HepG2 (cell line): ENCODE measurements around the gene HINFP. TPM values are rescaled to one million over a fixed set of nuclear protein-coding genes. Genes with fewer than 3 reads are reported as not detected.

Experiments used
- DDIT3 ChIP-seq: sonication (generic); formaldehyde crosslinking; IDR thresholded peaks from 2 replicates; pipeline ENCODE4 v1.4.0; 2020; ENCODE audit warnings: mild to moderate bottlenecking, missing genetic modification reagents
- FOSL1 ChIP-seq: sonication (generic); formaldehyde crosslinking; IDR thresholded peaks from 2 replicates; pipeline ENCODE4 v1.9.0; 2021; ENCODE audit warnings: missing genetic modification reagents, borderline replicate concordance
- FOXK2 ChIP-seq: fragments of 450-650 bp; IDR thresholded peaks from 2 replicates; pipeline ENCODE4 v1.6.1; 2016
- FOXP1 ChIP-seq, 2 experiments: fragments of 450-650 bp in 1 of 2; IDR thresholded peaks; 2 replicates each; pipeline ENCODE4 v1.6.1; 2017 to 2018; ENCODE audit warnings: antibody characterized with exemption in 1 of 2
- HOXD1 ChIP-seq: sonication (generic); formaldehyde crosslinking; IDR thresholded peaks from 2 replicates; pipeline ENCODE4 v1.5.0; 2020; ENCODE audit warnings: missing genetic modification reagents
- IKZF5 ChIP-seq: IDR thresholded peaks from 2 replicates; pipeline ENCODE4 v1.6.1; 2018; ENCODE audit warnings: missing genetic modification reagents, mild to moderate bottlenecking, missing compliant biosample characterization
- PCBP2 ChIP-seq: fragments of 200-400 bp; formaldehyde crosslinking; optimal IDR thresholded peaks from 2 replicates; pipeline ENCODE3; 2018; ENCODE audit warnings: low read length, low read depth; ENCODE audit not compliant: poor library complexity, severe bottlenecking
- SCMH1 ChIP-seq: sonication (generic); formaldehyde crosslinking; IDR thresholded peaks from 2 replicates; pipeline ENCODE4 v1.9.0; 2021; ENCODE audit warnings: missing genetic modification reagents, mild to moderate bottlenecking, borderline replicate concordance
- SIN3B ChIP-seq: fragments of 150-350 bp; IDR thresholded peaks from 2 replicates; pipeline ENCODE4 v1.6.1; 2014; ENCODE audit warnings: low read length
- SMARCC2 ChIP-seq: fragments of 450-650 bp; IDR thresholded peaks from 2 replicates; pipeline ENCODE4 v1.6.1; 2017; ENCODE audit warnings: antibody characterized with exemption, mild to moderate bottlenecking
- SOX5 ChIP-seq: IDR thresholded peaks from 2 replicates; pipeline ENCODE4 v1.6.1; 2016; ENCODE audit warnings: borderline replicate concordance
- TFE3 ChIP-seq: IDR thresholded peaks from 2 replicates; pipeline ENCODE4 v1.6.1; 2016
- TSC22D2 ChIP-seq: sonication (generic); formaldehyde crosslinking; IDR thresholded peaks from 2 replicates; pipeline ENCODE4 v1.5.1; 2020; ENCODE audit warnings: missing genetic modification reagents, mild to moderate bottlenecking, borderline replicate concordance
- ZEB1 ChIP-seq: IDR thresholded peaks from 2 replicates; pipeline ENCODE4 v1.6.1; 2012; ENCODE audit warnings: mild to moderate bottlenecking, low read depth, inconsistent platforms; ENCODE audit not compliant: insufficient replicate concordance
- ZFP82 ChIP-seq: sonication (generic); formaldehyde crosslinking; IDR thresholded peaks from 2 replicates; pipeline ENCODE4 v1.5.1; 2020; ENCODE audit warnings: mild to moderate bottlenecking, missing genetic modification reagents, borderline replicate concordance
- ZFX ChIP-seq: sonication (generic); formaldehyde crosslinking; IDR thresholded peaks from 2 replicates; pipeline ENCODE4 v1.4.0; 2020; ENCODE audit warnings: mild to moderate bottlenecking, low read depth, missing genetic modification reagents, moderate library complexity
- ZNF547 ChIP-seq: sonication (generic); formaldehyde crosslinking; IDR thresholded peaks from 2 replicates; pipeline ENCODE4 v1.5.1; 2020; ENCODE audit warnings: mild to moderate bottlenecking, missing genetic modification reagents
- ZNF556 ChIP-seq: sonication (generic); formaldehyde crosslinking; IDR thresholded peaks from 2 replicates; pipeline ENCODE4 v1.4.0; 2020; ENCODE audit warnings: mild to moderate bottlenecking, missing genetic modification reagents, borderline replicate concordance
- ZNF562 ChIP-seq: sonication (generic); formaldehyde crosslinking; IDR thresholded peaks from 2 replicates; pipeline ENCODE4 v1.8.0; 2022; ENCODE audit warnings: missing genetic modification reagents, borderline replicate concordance
- ZNF780A ChIP-seq: sonication (generic); formaldehyde crosslinking; IDR thresholded peaks from 2 replicates; pipeline ENCODE4 v1.8.0; 2022; ENCODE audit warnings: mild to moderate bottlenecking, missing genetic modification reagents, moderate library complexity
- ZNF850 ChIP-seq: sonication (generic); formaldehyde crosslinking; conservative IDR thresholded peaks from 2 replicates; pipeline ENCODE4 v1.9.0; 2021; ENCODE audit warnings: mild to moderate bottlenecking, missing genetic modification reagents
- polyA plus RNA-seq, 8 experiments: library from polyadenylated mRNA; depleted of rRNA in 3 of 8; stranded (reverse) in 7 of 8; unstranded in 1 of 8; fragments of >200 nt; fragmentation: Illumina TruSeq in 4 of 8; extraction: Trizol in 4 of 8; gene quantifications; 2 replicates each; pipeline versions ENCODE4 v1.2.1 to v1.2.3, GENCODE V29; 2011 to 2016; ENCODE audit warnings: low read depth in 4 of 8, missing spikeins in 1 of 8, mixed read lengths in 1 of 8; ENCODE audit not compliant: insufficient read depth in 1 of 8
- total RNA-seq, 5 experiments: library from RNA; depleted of rRNA; stranded (reverse); fragments of >200 nt; fragmentation: Illumina TruSeq; extraction: Trizol; gene quantifications; 2 replicates each; pipeline ENCODE4 v1.2.3, GENCODE V29; 2016; ENCODE audit warnings: low read depth in 1 of 5
- TF ChIP-seq, protein P1 (sequence below): sonication (generic); formaldehyde crosslinking; IDR thresholded peaks from 2 replicates; pipeline ENCODE4 v1.8.0; 2022; ENCODE audit warnings: mild to moderate bottlenecking, missing genetic modification reagents; ENCODE audit not compliant: insufficient replicate concordance
- TF ChIP-seq, protein P2 (sequence below): IDR thresholded peaks from 2 replicates; pipeline ENCODE4 v1.6.1; 2016; ENCODE audit warnings: missing compliant biosample characterization, missing genetic modification reagents, borderline replicate concordance

Gene HINFP
- total and polyA plus RNA-seq, 2 of the 13 experiments (the other 11 are each of a cell fraction or from before 2014, with no cell fraction given): 15.1 to 21.4 TPM

- peak; percentile 74; the same call in 1 of the 2 replicates for TF ChIP-seq ZNF556 (CRISPR knock-in tag)
- no peak for TF ChIP-seq ZEB1
- TF ChIP-seq, protein P1, sequence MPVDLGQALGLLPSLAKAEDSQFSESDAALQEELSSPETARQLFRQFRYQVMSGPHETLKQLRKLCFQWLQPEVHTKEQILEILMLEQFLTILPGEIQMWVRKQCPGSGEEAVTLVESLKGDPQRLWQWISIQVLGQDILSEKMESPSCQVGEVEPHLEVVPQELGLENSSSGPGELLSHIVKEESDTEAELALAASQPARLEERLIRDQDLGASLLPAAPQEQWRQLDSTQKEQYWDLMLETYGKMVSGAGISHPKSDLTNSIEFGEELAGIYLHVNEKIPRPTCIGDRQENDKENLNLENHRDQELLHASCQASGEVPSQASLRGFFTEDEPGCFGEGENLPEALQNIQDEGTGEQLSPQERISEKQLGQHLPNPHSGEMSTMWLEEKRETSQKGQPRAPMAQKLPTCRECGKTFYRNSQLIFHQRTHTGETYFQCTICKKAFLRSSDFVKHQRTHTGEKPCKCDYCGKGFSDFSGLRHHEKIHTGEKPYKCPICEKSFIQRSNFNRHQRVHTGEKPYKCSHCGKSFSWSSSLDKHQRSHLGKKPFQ: peak; percentile 71
- peak; percentile 66; the same call in 1 of the 2 replicates for TF ChIP-seq HOXD1 (CRISPR knock-in tag)
- TF ChIP-seq TSC22D2 (CRISPR knock-in tag): no peak
- peak; percentile 94 for TF ChIP-seq SIN3B
- no peak for TF ChIP-seq SMARCC2
- TF ChIP-seq ZNF780A (CRISPR knock-in tag): no peak; the same call in 1 of the 2 replicates
- TF ChIP-seq SOX5 (CRISPR knock-in tag): peak; percentile 24; the same call in 1 of the 2 replicates
- no peak for TF ChIP-seq DDIT3 (CRISPR knock-in tag)
- TF ChIP-seq, protein P2, sequence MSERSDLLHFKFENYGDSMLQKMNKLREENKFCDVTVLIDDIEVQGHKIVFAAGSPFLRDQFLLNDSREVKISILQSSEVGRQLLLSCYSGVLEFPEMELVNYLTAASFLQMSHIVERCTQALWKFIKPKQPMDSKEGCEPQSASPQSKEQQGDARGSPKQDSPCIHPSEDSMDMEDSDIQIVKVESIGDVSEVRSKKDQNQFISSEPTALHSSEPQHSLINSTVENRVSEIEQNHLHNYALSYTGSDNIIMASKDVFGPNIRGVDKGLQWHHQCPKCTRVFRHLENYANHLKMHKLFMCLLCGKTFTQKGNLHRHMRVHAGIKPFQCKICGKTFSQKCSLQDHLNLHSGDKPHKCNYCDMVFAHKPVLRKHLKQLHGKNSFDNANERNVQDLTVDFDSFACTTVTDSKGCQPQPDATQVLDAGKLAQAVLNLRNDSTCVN (CRISPR knock-in tag): peak; percentile 49; the same call in 1 of the 2 replicates
- TF ChIP-seq SCMH1 (CRISPR knock-in tag): no peak
- TF ChIP-seq ZNF562 (CRISPR knock-in tag): peak; percentile 88; the same call in 1 of the 2 replicates
- no peak for TF ChIP-seq FOXP1 (IDR thresholded peaks at IDR 0.05)
- TF ChIP-seq FOXP1 (CRISPR knock-in tag; IDR thresholded peaks at IDR 0.05): no peak
- TF ChIP-seq IKZF5 (CRISPR knock-in tag): peak; percentile 85
- TF ChIP-seq FOXK2: no peak
- TF ChIP-seq ZFX (CRISPR knock-in tag): peak; percentile 91
- no peak for TF ChIP-seq TFE3
- no peak for TF ChIP-seq ZNF850
- TF ChIP-seq ZFP82 (CRISPR knock-in tag): no peak
- TF ChIP-seq ZNF547 (CRISPR knock-in tag): peak; percentile 86
- TF ChIP-seq FOSL1 (CRISPR knock-in tag): no peak
- TF ChIP-seq PCBP2: no peak
These were observed 26.1 kb upstream of the HINFP start (continued) for GRCh38 chr11:119095066-119095880.
